Erythroblast (primary cell): Measurements from ENCODE around the gene NPIPB2.

Source experiments
- GATA1 ChIP-seq: IDR thresholded peaks from 2 replicates; pipeline ENCODE4 v1.6.1; 2011; ENCODE audit warnings: low read depth, mild to moderate bottlenecking, control low read depth, low read length, moderate library complexity
- POLR2A ChIP-seq: IDR thresholded peaks from 2 replicates; pipeline ENCODE4 v1.6.1; 2011; ENCODE audit warnings: mild to moderate bottlenecking, low read length

DNA sequence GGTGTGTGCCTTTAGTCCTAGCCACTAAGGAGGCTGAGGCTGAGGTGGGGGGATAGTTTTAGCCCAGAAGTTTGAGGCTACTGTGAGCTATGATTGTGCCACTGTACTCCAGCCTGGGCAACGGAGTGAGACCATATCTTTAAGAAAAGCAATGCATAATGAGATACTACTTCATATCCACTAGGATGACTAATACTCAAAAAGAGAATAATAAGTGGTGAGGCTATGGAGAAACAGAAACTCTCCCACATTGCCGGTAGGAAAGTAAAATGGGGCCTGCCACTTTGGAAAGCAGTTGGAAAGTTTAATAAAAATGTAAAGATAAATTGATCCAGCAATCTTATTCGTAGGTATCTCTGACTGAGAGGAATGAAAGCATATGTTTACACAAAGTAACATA lies 4.6 kb upstream of the NPIPB2 start:
- TF ChIP-seq POLR2A (no peak), GATA1 (no peak)
